GM10266 (cell line): ENCODE data around the gene UBP1.
"Not testable (repeated sequence)": the region's sequence is repeated elsewhere in the genome, so short reads cannot be mapped to it uniquely, and the experiment has no call there.

Source experiments
- DNase-seq: peaks from one replicate; pipeline ENCODE4 v3.0.0; 2012; ENCODE audit errors: extremely low spot score
- CTCF ChIP-seq: IDR thresholded peaks from 2 replicates; pipeline ENCODE4 v1.5.1; 2012; ENCODE audit warnings: mild to moderate bottlenecking, low read depth; ENCODE audit not compliant: control insufficient read depth, insufficient read depth; ENCODE audit errors: missing control alignments

UBP1 gene

DNA sequence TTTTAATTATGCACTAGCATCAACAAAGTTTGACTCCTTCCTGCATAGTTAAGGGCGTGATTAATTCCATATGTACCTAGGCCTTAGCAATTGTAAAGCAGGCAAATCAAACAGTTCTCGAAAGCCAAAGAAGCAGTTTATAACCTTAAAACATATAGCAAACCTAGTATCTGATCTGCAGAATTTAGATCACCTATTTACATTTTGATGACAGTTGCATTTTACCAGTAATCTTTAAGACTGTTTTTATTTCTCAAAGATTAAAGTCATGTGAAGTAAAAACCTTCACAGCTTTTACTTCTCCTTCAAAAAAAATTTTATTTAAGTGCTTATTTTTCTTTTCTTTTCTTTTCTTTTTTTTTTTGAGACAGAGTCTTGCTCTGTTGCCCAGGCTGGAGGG is 20.9 kb upstream of the UBP1 start:
- no peak for DNase-seq
- no peak for TF ChIP-seq CTCF

DNA sequence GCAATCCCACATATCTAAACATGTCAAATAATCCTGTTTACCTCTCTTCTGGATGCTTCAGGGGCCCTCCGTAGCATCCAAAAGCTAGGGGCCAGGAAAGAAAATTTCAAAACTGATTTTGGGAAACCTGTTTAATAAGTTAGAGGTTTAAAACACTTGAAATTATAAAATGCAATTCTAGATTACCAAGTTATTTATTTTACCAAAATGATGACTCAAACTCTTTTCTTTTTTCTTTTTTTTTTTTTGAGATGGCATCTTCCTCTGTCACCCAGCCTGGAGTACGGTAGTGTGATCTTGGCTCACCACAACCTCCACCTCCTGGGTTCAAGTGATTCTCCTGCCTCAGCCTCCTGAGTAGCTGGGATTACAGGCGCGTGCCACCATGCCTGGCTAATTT is 19.4 kb upstream of the UBP1 start:
- DNase-seq: not testable (repeated sequence)

- DNase-seq: no peak
- TF ChIP-seq CTCF: no peak
Measured at GRCh38 chr3:33458446-33458845, 18.2 kb upstream of the UBP1 start.

DNA sequence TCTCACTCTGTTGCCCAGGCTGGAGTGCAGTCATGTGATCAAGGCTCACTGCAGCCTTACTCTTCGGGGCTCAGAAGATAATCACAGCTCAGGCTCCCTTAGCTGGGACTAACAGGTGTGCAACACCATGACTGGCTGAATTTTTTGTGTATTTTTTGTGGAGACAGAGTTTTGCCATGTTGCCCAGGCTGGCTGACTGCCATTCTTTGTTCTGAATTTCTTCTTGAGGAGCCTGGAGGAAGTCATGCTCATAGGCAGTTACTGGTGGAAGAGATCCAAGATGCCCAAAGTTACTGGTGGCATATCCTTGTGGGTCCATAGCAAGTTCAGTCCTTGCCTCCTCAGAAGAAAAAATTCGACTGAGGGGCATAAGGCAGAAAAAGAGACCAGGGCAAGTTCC is 16.6 kb upstream of the UBP1 start:
- no peak for TF ChIP-seq CTCF
- no peak for DNase-seq

DNA sequence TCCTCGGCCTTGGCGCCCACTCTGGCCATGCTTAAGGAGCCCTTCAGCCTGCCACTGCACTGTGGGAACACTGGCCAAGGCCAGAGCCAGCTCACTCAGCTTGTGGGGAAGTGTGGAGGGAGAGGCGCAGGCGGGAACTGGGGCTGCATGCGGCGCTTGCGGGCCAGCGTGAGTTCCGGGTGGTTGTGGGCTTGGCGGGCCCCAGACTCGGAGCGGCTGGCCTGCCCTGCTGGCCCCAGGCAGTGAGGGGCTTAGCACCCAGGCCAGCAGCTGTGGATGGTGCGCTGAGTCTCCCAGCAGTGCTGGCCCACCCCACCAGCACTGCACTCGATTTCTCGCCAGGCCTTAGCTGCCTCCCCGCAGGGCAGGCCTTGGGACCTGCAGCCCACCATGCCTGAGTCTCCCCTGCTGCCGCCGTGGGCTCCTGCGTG is 13.1 kb upstream of the UBP1 start:
- DNase-seq: no peak
- TF ChIP-seq CTCF: no peak

DNA sequence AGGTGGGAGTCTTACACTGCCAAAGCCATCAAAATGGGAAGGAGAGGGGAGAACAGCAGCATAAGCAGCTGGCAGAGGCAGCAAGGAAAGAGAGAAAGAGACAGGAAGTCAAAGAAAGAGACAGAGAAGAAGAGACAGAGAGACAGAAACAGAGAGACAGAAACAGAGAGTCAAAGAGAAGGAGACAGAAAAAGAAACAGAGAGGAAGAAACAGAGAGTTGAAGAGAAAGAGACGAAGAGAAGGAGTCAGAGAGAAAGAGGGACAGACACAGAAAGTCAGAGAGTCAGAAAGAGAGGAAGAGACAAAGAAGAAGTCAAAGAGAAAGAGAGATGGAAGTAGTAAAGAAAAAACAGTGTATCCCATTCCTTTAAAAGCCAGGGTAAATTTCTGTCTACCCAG is 11.8 kb upstream of the UBP1 start:
- DNase-seq: not testable (repeated sequence)

GRCh38 chr3:33447958-33448357 is 7.8 kb upstream of the UBP1 start:
- TF ChIP-seq CTCF: no peak
- DNase-seq: no peak

- DNase-seq: not testable (repeated sequence)
Measured at GRCh38 chr3:33447256-33447625, 7.0 kb upstream of the UBP1 start.

DNA sequence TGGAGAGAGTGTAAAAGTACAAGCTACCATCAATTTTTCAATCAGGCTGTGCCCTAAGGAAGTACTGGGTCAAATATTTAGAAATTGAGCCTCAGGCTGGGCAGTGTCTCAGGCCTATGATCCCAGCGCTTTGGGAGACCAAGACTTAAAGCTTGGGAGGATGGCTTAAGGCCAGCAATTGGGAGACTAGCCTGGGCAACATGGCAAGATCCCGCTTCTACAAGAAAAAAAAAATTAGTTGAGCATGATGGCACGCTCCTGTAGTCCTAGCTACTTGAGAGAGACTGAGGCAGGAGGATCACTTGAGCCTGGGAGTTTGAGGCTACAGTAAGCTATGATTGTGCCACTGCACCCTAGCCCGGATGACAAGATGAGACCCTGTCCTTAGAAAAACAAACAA is 2.0 kb upstream of the UBP1 start:
- TF ChIP-seq CTCF: no peak
- DNase-seq: no peak
